ENCODE results near the gene PXDN.

GRCh38 chr2:1775511-1776035 lies 31.3 kb upstream of the PXDN start:
- no peak for TF ChIP-seq POLR2A (IDR thresholded peaks at IDR 0.05)
- no peak for TF ChIP-seq CTCF (IDR thresholded peaks at IDR 0.05)
